Measurements from ENCODE around the gene CTBP2. TPM values are rescaled to one million over a fixed set of nuclear protein-coding genes. Genes with fewer than 3 reads are reported as not detected.
"Not testable (repeated sequence)": the region's sequence is repeated elsewhere in the genome, so short reads cannot be mapped to it uniquely, and the experiment has no call there.

CTBP2 gene
- total RNA-seq, 1 donor from 2014 or later = 73.0 TPM

DNA sequence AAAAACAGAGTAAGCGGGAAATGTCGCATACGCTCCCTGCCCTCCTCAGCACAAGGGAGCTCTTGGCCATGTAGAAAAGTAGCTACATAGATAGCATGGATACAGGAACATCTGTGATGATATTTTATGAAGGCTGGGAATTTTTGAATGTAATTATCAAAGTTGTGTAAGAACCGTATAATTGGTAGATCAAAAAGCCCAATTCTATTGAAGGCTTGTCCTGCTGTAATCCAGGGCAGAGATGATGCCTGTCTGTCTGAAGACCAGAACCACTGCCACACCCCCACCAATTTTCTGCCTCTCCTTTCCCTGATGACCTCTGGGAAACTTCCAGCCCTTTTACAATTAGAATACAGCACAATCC is 167.0 kb downstream of the CTBP2 start:
- intact Hi-C loops (cut with DNase I) = no loop called here
- Histone ChIP-seq H3K36me3 (peaks cover 98% of the 10 kb centered on the region), H3K27ac (no peak overlapping the region)

DNA sequence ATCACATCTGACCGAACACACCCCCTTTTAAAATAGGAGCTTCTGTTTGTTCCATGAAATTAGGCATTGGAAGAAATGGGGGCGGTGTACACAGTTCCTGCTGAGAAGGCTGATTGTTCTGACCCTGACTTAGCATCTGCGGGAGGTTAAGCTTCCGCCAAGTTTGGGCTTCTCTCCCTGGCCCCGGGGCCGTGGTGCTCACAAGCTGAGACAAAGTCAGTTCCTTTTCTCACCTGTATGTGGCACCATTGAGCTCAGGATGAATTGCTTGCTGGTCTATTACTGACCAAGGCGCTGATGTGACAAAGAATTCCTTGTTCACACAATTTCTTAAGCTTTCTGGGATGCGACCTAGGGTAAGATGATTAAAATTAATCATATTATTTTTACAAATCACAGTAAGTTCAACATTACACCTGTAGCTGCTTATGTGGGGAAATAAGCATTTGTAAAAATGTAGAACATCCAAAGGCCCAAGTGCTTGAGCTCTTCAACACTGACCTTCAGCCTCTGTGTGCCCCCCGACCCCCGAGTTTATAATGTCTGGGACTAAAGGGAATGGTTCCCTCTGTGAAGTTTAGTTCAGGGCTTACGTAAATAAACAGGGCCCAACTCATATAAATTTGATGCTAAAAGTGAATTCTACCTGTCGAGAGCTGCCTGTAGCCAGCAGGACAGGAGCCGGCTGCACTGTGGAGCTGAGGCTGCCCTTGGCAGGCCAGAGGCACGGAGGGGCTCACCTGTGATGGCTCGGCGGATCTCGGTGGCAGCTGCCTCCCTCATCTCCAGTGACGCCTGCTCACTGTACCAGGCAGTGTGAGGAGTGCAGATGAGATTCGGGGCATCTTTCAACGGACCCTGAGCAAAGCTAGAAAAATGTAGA is 167.7 kb downstream of the CTBP2 start:
- ATAC-seq (peak; percentile 67 to 75), DNase-seq (peak; percentile 51)
- Histone ChIP-seq H3K27ac (no peak overlapping the region), H3K36me3 (peaks cover 98% of the 10 kb centered on the region), H3K9me3 (no peaks in the 10 kb centered on the region), H3K27me3 (ENCODE audit: low read depth) (no peaks in the 10 kb centered on the region), H3K4me1 (no peaks in the 10 kb centered on the region), H3K4me3 (no peak overlapping the region)
- TF ChIP-seq, protein P1, sequence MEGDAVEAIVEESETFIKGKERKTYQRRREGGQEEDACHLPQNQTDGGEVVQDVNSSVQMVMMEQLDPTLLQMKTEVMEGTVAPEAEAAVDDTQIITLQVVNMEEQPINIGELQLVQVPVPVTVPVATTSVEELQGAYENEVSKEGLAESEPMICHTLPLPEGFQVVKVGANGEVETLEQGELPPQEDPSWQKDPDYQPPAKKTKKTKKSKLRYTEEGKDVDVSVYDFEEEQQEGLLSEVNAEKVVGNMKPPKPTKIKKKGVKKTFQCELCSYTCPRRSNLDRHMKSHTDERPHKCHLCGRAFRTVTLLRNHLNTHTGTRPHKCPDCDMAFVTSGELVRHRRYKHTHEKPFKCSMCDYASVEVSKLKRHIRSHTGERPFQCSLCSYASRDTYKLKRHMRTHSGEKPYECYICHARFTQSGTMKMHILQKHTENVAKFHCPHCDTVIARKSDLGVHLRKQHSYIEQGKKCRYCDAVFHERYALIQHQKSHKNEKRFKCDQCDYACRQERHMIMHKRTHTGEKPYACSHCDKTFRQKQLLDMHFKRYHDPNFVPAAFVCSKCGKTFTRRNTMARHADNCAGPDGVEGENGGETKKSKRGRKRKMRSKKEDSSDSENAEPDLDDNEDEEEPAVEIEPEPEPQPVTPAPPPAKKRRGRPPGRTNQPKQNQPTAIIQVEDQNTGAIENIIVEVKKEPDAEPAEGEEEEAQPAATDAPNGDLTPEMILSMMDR (IDR thresholded peaks at IDR 0.05) = peak; percentile 72
- intact Hi-C loops (cut with DNase I) = no loop called here

More for the DNA sequence above, 167.0 kb downstream of the CTBP2 start:
- DNase-seq (no peak), ATAC-seq (no peak)
- TF ChIP-seq, protein P1 (IDR thresholded peaks at IDR 0.05) = no peak
- peaks cover under 1% of the 10 kb centered on the region for H3K4me1 ChIP-seq
- H3K9me3 ChIP-seq = no peaks in the 10 kb centered on the region
- no peaks in the 10 kb centered on the region for H3K27me3 ChIP-seq (ENCODE audit: low read depth)
- H3K4me3 ChIP-seq = no peak overlapping the region

DNA sequence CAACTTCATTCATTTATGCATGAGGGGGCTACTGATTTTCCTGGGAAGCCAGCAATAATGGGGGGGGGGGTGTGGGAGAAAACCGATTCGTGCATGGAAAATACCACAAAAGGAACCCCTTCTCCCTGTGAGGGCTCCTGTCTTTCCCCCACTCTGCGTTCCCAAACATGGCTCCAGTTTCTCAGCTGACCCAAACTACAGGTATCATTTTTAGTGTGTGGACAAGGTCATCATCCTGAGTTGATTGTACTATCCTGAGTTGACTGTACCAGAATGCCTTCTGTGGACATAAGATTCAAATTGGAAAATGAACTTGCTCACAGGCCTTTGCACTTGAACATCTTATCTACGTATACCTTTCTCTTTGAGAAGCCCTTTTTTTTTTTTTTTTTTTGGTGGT is 168.5 kb downstream of the CTBP2 start:
- DNase-seq (no peak), ATAC-seq (no peak)
- peaks cover 98% of the 10 kb centered on the region for H3K36me3 ChIP-seq
- no peak overlapping the region for H3K4me3 ChIP-seq
- no peaks in the 10 kb centered on the region for H3K9me3 ChIP-seq
- TF ChIP-seq, protein P1 (IDR thresholded peaks at IDR 0.05) = no peak
- H3K4me1 ChIP-seq = no peaks in the 10 kb centered on the region
- no peaks in the 10 kb centered on the region for H3K27me3 ChIP-seq (ENCODE audit: low read depth)
- H3K27ac ChIP-seq = no peak overlapping the region
- intact Hi-C loops (cut with DNase I) = no loop called here

DNA sequence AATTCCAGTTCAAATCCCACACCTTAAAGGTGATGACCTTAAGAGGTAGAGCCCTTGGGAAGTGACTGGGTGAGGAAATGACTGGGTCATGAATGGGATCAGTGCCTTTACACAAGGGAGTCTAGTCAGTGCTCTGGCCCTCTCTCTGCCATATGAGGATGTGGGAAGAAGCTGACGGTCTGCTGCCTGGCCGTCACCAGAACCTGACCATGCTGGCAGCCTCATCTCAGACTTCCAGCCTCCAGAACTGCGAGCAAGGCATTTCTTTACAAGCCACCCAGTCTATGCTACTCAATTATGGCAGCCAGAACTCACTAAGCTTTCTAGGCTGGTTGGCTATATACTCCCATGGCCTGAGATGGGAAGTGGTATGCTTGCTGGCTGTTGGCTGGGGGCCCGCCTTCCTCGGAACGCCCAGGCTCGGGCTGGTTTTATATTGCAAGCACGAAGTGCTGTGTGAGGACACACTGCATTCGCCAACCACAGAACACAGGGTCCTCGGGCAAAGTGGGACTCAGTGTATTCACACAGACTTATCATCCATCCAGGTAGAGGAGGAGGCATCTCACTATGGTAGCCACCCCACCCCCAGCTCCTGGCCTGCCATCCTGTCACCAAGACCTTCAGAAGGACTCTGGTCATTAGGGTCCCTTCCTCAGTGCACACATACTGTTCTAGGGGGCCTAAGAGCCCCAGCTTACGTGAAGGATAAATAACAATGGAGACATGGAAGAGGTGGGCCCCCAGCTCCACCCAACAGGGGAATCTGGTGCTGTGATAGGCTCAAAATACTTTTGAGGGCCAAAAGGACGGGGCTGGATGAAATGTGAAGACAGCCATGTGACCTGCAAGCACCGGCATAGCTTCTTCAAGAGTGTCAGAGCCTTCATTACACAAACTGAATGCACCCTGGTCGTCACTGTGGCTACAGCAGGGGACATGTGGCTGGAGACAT is 169.4 kb downstream of the CTBP2 start:
- H3K36me3 ChIP-seq = peaks cover 98% of the 10 kb centered on the region
- no peaks in the 10 kb centered on the region for H3K27me3 ChIP-seq (ENCODE audit: low read depth)
- H3K9me3 ChIP-seq = no peaks in the 10 kb centered on the region
- no peak for ATAC-seq
- TF ChIP-seq, protein P1 (IDR thresholded peaks at IDR 0.05) = no peak
- no peak overlapping the region for H3K27ac ChIP-seq
- intact Hi-C loops (cut with DNase I) = no loop called here
- H3K4me3 ChIP-seq = no peak overlapping the region
- H3K4me1 ChIP-seq = no peaks in the 10 kb centered on the region
- DNase-seq = no peak

DNA sequence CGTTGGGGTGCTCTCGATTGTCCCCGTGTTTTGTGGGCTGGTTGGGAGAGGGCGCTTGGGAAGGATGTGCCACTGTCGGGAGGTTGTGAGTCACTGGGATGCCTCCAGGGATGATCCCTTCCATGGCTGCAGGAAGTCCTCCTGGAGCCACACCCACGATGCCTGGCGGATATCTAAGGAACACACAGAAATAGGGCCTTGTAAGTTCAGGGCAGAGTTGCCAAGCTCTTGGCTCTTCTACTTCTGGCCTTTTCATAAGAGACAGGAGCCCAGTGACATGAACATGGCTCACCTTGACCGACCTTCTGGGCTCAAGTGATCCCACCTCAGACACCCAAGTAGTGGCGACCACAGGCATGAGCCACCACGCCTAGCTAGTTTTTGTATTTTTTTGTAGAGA is 170.8 kb downstream of the CTBP2 start:
- Histone ChIP-seq H3K36me3 (peaks cover 98% of the 10 kb centered on the region), H3K4me3 (no peak overlapping the region), H3K4me1 (no peaks in the 10 kb centered on the region), H3K27ac (no peak overlapping the region), H3K27me3 (ENCODE audit: low read depth) (no peaks in the 10 kb centered on the region), H3K9me3 (no peaks in the 10 kb centered on the region)
- TF ChIP-seq, protein P1 (IDR thresholded peaks at IDR 0.05) = no peak
- DNase-seq (no peak), ATAC-seq (no peak)
- intact Hi-C loops (cut with DNase I) = no loop called here

DNA sequence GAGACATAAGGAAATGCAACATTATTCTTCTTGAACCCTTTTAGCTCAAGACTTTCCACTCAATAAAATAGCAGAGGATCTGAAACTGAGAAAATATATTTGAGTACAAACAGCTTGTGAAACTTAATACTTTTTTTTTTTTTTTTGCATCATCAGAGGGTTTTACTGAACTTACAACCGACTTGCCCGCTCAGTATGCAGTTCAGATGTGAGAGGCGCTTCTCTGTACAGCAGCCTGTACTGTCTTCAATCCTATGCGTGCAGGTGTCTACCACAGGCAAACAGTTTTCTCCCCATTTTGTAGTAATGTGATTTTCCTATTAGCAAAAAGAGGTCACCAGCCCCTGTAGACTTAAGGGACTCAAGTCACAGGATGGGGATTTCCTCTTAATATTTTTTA is 171.6 kb downstream of the CTBP2 start:
- H3K36me3 ChIP-seq = peaks cover 98% of the 10 kb centered on the region
- H3K4me3 ChIP-seq; DNase-seq; H3K4me1 ChIP-seq; H3K9me3 ChIP-seq; intact Hi-C loops (cut with DNase I); H3K27ac ChIP-seq; ATAC-seq; H3K27me3 ChIP-seq (ENCODE audit: low read depth): not testable (repeated sequence)

Data from lower lobe of right lung (tissue), 2 donors.